Cardiac septum (tissue), 1 donor: ENCODE data around the gene TMEM253. TPM values are rescaled to one million over a fixed set of nuclear protein-coding genes. Genes with fewer than 3 reads are reported as not detected.
A peak's percentile ranks its signal among the peaks of the same experiment; 100 is the strongest.

Experiments used
- DNase-seq: peaks from one replicate; pipeline ENCODE4 v3.0.0-alpha.2; 2020; ENCODE audit warnings: low spot score
- intact Hi-C: fragments of 100-400 bp; cut with DNase I; formaldehyde crosslinking; loops from one replicate; pipeline ENCODE4 v1.14.0; 2022
- total RNA-seq: library from RNA; stranded (reverse); fragmentation: NEBNext Ultra II Directional; extraction: Animal tissue kit (Norgen Biotek cat#: 25700); gene quantifications from one replicate; pipeline ENCODE4 v1.2.1, GENCODE V29; 2021
- donor health status: DM: no; HTN: no; CAD: no.

The TMEM253 gene
- total RNA-seq, 1 donor from 2014 or later = 0.48 TPM

- intact Hi-C loops = loop anchor here (2.0 kb wide), 2 partner anchors 23 to 45 kb away; partner anchors contain the start of gene NDRG2
- DNase-seq = no peak
These were observed 30.7 kb upstream of the TMEM253 start, which contains the start of gene ARHGEF40 for GRCh38 chr14:21070083-21070609. ARHGEF40 (plus strand) TSS chr14:21070304; CDS start chr14:21070397, 93 bp downstream.

DNA sequence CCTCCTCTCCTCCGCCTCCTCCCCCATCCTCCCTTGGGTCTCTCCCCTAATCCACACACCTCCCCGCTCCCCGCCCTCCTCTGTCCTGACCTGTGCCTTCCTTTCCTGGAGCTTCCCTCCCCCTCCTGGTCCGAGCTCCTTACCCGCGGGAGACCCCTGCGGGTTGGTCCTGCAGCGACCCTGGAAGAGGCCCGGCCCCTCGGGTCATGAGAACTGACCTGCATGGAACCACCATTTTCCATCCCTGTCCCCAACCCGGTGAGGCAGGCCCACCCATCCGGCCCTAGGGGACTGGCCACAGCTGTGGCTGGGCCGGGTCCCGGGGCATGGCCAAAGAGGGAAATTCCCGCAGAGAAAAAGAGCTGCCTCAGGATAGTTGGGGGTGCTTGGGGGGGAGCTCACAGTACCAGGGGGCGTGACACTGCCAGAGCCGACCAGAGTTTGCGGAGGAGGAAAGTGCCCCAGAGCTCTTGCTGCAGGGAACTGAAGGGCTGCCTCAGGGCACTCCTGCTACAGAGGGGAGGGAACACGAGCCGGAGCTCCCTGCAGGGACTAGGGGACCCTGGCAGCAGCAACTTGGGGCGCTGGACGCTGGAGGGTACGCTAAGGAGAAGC is 30.1 kb upstream of the TMEM253 start:
- intact Hi-C loops = loop anchor here (2.0 kb wide), 2 partner anchors 22 to 46 kb away; partner anchors contain the start of gene NDRG2
- DNase-seq = no peak

DNA sequence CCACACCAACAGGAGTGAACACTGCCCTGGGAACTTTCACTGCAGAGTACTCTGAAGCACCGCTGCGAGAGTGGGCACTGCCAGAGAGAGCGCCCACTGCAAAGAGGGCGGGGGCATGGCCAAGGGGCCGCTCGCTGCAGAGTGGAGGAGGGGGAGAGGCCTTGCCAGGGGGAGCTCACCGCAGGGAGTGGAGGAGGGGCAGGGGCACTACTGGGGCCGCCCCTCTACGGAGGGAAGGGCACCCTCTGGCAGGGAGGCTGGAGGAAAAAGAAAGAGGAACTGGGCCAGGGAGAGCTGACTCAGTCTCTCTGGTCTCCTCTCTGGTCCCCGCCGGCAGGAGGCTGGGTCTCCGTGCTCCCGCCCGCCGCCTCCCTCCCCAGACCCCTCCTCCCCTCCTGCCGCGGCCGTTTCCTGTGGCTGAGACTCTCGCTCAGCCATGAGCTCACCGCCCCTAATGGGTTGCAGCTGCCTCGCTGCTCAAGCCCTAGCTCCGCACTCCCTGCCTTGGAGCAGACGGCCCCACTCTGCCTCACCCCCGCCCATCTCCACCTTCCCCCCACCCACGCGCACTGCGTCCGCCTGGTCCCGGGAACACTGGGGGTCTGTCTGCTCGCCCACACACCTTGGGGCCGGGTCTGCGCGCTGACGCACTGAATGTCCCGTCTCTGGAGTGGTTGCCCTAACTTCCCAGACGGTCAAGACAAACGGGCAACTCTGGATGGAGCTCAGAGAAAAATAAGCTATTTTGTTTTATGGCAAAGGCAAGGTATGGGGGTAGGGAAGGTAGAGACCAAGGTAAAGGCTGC is 29.4 kb upstream of the TMEM253 start:
- DNase-seq = peak; percentile 94
- intact Hi-C loops = loop anchor here (2.0 kb wide), 2 partner anchors 21 to 47 kb away; partner anchors contain the start of gene NDRG2

GRCh38 chr14:21072031-21072473 is 28.8 kb upstream of the TMEM253 start:
- peak; percentile 73 for DNase-seq
- intact Hi-C loops = no loop called here

GRCh38 chr14:21072781-21073339 is 28.0 kb upstream of the TMEM253 start:
- DNase-seq = peak; percentile 65
- intact Hi-C loops = no loop called here

- intact Hi-C loops = no loop called here
These were observed 26.9 kb upstream of the TMEM253 start for GRCh38 chr14:21073921-21074320.

DNA sequence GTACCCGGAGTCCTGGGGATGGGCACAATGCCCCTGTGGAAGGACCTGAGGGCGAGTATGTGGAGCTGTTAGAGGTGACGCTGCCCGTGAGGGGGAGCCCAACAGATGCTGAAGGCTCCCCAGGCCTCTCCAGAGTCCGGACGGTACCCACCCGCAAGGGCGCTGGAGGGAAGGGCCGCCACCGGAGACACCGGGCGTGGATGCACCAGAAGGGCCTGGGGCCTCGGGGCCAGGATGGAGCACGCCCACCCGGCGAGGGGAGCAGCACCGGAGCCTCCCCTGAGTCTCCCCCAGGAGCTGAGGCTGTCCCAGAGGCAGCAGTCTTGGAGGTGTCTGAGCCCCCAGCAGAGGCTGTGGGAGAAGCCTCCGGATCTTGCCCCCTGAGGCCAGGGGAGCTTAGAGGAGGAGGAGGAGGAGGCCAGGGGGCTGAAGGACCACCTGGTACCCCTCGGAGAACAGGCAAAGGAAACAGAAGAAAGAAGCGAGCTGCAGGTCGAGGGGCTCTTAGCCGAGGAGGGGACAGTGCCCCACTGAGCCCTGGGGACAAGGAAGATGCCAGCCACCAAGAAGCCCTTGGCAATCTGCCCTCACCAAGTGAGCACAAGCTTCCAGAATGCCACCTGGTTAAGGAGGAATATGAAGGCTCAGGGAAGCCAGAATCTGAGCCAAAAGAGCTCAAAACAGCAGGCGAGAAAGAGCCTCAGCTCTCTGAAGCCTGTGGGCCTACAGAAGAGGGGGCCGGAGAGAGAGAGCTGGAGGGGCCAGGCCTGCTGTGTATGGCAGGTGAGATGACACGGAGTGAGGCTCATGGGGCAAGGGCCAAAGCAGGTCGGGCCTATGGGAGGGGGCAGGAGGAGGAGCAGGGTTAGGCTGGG is 26.2 kb upstream of the TMEM253 start:
- intact Hi-C loops = no loop called here
- DNase-seq = peak; percentile 73

More at GRCh38 chr14:21073921-21074320, 26.9 kb upstream of the TMEM253 start:
- peak; percentile 72 for DNase-seq

GRCh38 chr14:21075719-21076437 is 25.0 kb upstream of the TMEM253 start:
- intact Hi-C loops = no loop called here
- peak; percentile 10 for DNase-seq

DNA sequence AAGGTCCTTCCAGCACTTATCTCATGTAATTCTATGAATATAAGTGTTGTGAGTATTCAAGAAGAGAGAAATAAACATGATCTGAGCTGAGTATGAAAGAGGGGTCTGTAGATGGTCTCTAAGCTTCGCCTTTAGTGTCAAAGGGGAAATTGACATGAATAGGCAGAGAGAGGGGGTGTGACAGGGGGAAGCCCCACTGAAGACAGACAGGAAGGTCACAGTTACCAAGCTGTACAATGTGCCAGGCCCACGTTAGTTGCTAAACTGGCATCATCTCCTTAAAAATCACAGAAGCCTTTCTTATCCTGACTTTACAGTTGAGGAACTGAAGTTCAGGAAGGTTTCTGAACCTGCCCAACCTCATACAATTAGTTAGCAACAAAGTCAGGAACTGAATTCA is 23.2 kb upstream of the TMEM253 start:
- DNase-seq = peak; percentile 15
- intact Hi-C loops = no loop called here

DNA sequence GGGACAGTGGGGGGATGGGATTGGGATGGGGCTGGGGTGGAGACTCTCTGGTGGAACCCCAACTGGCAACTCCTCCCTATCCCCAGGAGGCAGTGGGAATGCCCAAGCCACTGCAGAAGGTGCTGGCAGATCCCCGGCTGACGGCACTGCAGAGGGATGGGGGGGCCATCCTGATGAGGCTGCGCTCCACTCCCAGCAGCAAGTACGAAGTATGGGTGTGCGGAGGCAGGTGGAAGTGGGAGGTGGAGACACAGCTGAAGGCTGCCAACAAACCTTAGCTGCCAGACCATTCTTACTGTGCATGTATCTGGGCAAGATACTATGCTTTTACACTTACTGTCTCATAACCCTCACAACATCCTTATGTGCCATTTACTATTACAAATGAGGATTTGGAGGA is 22.6 kb upstream of the TMEM253 start:
- DNase-seq = no peak
- intact Hi-C loops = no loop called here

DNA sequence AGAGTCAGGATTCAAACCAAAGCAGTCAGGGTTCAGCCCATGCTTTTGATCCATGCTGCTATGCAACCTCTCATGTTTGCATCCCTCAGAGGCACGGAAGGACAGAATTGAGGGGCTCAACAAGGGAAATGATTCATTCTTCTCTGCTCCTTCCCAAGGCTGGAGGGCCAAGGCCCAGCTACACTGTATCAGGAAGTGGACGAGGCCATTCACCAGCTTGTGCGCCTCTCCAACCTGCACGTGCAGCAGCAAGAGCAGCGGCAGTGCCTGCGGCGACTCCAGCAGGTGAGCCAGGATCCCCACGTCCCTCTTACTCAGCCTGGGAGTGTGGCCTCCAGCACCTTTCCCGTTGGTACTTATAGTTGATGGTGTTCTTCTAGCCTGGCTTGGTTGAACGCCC is 22.1 kb upstream of the TMEM253 start:
- intact Hi-C loops = no loop called here
- DNase-seq = no peak

DNA sequence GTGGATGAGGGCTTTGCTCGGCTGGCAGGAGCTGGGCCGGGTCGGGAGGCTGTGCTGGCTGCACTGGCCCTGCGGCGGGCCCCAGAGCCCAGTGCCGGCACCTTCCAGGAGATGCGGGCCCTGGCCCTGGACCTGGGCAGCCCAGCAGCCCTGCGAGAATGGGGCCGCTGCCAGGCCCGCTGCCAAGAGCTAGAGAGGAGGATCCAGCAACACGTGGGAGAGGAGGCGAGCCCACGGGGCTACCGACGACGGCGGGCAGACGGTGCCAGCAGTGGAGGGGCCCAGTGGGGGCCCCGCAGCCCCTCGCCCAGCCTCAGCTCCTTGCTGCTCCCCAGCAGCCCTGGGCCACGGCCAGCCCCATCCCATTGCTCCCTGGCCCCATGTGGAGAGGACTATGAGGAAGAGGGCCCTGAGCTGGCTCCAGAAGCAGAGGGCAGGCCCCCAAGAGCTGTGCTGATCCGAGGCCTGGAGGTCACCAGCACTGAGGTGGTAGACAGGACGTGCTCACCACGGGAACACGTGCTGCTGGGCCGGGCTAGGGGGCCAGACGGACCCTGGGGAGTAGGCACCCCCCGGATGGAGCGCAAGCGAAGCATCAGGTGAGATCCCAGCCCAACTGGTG is 19.2 kb upstream of the TMEM253 start:
- intact Hi-C loops = no loop called here
- DNase-seq = no peak

- intact Hi-C loops = no loop called here
- peak; percentile 67 for DNase-seq
These were observed 17.1 kb upstream of the TMEM253 start for GRCh38 chr14:21083565-21084325.

DNA sequence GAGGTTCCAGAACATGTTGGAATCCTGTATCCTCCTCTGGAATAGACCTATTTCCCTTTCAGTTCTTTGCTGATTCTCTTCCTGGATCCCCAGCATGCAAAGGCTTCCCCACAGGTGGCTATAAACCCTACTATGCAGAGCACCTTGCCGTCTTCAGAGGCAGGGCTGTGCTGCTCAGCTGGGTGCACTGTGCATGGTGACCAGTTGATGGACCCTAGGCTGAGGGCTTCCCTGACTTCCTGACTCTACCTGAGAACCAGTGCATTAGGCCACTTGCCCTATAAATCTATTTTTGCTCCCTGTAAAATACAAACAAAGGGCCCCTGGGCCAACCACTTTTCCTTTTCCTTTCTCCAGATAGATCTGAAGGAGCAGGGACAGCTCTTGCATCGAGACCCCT is 16.5 kb upstream of the TMEM253 start:
- intact Hi-C loops = no loop called here

DNA sequence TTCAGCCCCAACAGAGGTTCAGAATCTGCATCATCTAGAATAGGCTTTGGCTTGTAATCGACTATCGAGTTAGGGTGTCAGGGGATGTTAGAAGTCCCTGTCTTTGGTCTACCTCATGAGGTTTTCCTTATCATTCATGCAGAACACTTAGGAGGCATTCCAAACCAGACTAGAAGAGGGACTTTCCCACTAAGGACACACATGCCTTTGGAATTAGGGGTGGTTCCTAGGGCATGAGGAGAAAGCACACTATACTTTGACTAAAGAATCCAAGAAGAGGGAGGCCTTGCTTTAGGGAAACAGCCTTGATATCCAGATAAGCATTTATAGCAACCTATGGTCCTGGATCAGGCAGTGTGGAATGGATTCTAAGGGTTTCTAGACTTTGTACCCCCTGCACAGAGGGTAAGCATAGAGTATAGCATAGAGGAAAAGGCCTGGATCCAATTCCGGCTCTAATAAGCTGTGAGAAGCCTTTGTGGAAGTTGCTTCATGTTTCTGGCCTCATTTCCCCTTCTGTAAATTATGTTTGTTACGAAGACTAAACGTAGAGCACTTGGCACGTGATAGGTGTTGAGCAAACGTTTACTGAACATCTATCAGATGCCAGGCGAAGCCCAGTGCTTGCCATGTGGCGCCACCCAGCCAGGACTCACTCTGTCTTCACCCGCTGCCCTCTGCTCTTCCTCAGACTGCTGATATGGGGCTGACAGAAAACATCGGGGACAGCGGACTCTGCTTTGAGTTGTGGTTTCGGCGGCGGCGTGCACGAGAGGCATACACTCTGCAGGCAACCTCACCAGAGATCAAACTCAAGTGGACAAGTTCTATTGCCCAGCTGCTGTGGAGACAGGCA is 15.6 kb upstream of the TMEM253 start:
- peak; percentile 83 for DNase-seq
- intact Hi-C loops = no loop called here

More for the DNA sequence above, 16.5 kb upstream of the TMEM253 start:
- DNase-seq = peak; percentile 51

GRCh38 chr14:21086908-21087293 is 14.0 kb upstream of the TMEM253 start:
- DNase-seq = peak; percentile 53
- intact Hi-C loops = no loop called here
